ENCODE results near the gene TBC1D5.

TBC1D5 gene

GRCh38 chr3:17605032-17605431, 137.4 kb downstream of the TBC1D5 start:
- TF ChIP-seq, protein P1, sequence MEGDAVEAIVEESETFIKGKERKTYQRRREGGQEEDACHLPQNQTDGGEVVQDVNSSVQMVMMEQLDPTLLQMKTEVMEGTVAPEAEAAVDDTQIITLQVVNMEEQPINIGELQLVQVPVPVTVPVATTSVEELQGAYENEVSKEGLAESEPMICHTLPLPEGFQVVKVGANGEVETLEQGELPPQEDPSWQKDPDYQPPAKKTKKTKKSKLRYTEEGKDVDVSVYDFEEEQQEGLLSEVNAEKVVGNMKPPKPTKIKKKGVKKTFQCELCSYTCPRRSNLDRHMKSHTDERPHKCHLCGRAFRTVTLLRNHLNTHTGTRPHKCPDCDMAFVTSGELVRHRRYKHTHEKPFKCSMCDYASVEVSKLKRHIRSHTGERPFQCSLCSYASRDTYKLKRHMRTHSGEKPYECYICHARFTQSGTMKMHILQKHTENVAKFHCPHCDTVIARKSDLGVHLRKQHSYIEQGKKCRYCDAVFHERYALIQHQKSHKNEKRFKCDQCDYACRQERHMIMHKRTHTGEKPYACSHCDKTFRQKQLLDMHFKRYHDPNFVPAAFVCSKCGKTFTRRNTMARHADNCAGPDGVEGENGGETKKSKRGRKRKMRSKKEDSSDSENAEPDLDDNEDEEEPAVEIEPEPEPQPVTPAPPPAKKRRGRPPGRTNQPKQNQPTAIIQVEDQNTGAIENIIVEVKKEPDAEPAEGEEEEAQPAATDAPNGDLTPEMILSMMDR (IDR thresholded peaks at IDR 0.05), result no peak

DNA sequence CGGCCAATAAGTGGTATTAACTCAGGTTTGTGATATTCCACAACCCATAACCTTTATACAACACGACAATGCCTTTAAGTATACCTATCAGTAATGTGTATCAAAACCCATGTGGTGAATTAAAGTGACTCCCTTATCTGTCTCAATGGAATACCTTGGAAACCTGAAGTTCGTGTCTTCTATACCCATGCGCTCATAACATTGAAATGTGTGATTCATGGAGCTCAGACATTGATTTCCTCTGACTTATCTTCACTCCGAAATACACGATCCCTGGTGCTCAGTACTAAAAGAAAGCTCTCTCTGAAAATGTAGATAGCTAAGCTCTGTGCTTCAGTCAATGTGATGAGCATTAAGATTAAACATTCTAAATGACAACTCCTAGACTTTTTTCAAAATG, 140.3 kb downstream of the TBC1D5 start:
- TF ChIP-seq, protein P1 (IDR thresholded peaks at IDR 0.05), result no peak

DNA sequence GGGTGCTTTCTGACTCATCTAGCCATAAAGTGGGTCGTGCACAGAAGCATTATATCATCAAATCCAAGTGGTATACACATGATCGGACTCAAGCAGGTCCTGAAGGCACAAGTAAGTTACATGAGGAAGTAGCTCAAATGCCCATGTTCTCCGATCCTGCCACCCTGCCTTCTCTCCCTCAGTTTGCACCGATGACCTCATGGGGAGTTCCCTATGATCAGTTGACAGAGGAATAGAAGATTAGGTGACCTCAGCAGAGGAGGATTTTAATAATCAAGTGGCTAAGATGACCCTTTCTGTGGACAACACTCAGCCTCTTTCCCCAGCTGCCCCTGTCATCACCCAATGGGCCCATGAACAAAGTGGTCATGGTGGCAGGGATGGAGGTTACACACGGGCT, 149.5 kb downstream of the TBC1D5 start:
- TF ChIP-seq, protein P1 (IDR thresholded peaks at IDR 0.05), result no peak

- TF ChIP-seq, protein P1 (IDR thresholded peaks at IDR 0.05), result no peak
These were observed 152.0 kb downstream of the TBC1D5 start for GRCh38 chr3:17590465-17590864.

GRCh38 chr3:17589888-17590287, 152.5 kb downstream of the TBC1D5 start:
- TF ChIP-seq, protein P1 (IDR thresholded peaks at IDR 0.05), result no peak

DNA sequence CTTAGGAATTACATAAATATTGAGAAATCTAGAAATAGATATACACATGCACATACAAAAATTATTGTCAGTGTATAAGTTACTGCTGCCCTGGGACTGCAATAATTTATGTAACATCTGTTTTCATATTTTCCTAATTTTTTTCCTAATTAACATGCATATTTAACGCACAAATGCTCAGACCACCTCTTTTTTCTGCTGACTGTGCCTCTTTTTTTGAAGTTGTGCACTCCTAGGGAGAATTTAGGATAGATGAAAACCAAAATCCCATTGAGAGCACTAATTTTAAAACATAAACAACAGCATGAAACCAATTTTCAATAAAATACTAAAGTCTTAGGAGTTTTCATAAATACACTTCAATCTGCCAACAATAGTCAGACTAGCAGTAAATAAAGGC, 154.0 kb downstream of the TBC1D5 start:
- TF ChIP-seq, protein P1 (IDR thresholded peaks at IDR 0.05), result no peak

- TF ChIP-seq, protein P1 (IDR thresholded peaks at IDR 0.05), result no peak
These were observed 156.8 kb downstream of the TBC1D5 start for GRCh38 chr3:17585394-17586325.

Measured in LNCAP (cell line).